Loucy (cell line): ENCODE results near the gene ARID2.

Source experiments
- H2AFZ ChIP-seq: fragments of 200-600 bp; sonication (generic); 2 replicates; pipeline ENCODE4 v1.6.0; 2016; ENCODE audit warnings: antibody characterized with exemption, mild to moderate bottlenecking, low read length, moderate library complexity
- H3F3A ChIP-seq: fragments of 200-600 bp; 2 replicates; pipeline ENCODE4 v1.6.0; 2016; ENCODE audit warnings: antibody characterized with exemption, low read depth, mild to moderate bottlenecking
- H3K27me3 ChIP-seq: fragments of 200-600 bp; sonication (generic); 2 replicates; pipeline ENCODE4 v1.6.1; 2014; ENCODE audit warnings: low read length, mild to moderate bottlenecking; ENCODE audit not compliant: insufficient read depth, poor library complexity, severe bottlenecking
- H3K36me3 ChIP-seq: fragments of 200-600 bp; sonication (generic); 2 replicates; pipeline ENCODE4 v1.6.1; 2016; ENCODE audit warnings: low read length; ENCODE audit not compliant: insufficient read depth
- H3K4me1 ChIP-seq: fragments of 200-600 bp; sonication (generic); 2 replicates; pipeline ENCODE4 v1.5.1; 2014; ENCODE audit warnings: low read length, mild to moderate bottlenecking; ENCODE audit not compliant: insufficient read depth, poor library complexity, severe bottlenecking
- H3K4me2 ChIP-seq: fragments of 200-600 bp; sonication (generic); 2 replicates; pipeline ENCODE4 v1.6.0; 2014; ENCODE audit warnings: antibody characterized with exemption, low read length, low read depth, mild to moderate bottlenecking; ENCODE audit not compliant: poor library complexity, severe bottlenecking
- H3K4me3 ChIP-seq: fragments of 200-600 bp; sonication (generic); 2 replicates; pipeline ENCODE4 v1.5.1; 2014; ENCODE audit warnings: low read length, mild to moderate bottlenecking, mixed read lengths; ENCODE audit not compliant: poor library complexity, severe bottlenecking
- H3K79me2 ChIP-seq: fragments of 200-600 bp; sonication (generic); 2 replicates; pipeline ENCODE4 v1.6.1; 2014; ENCODE audit warnings: low read length; ENCODE audit not compliant: insufficient read depth
- H3K9ac ChIP-seq: fragments of 200-600 bp; sonication (generic); 2 replicates; pipeline ENCODE4 v1.6.0; 2014; ENCODE audit warnings: mild to moderate bottlenecking, low read depth, low read length, moderate library complexity; ENCODE audit not compliant: poor library complexity, severe bottlenecking
- H3K9me2 ChIP-seq: fragments of 200-600 bp; sonication (generic); replicated peaks from 2 replicates; pipeline ENCODE4 v1.6.1; 2016; ENCODE audit warnings: low read depth, low read length, mixed read lengths
- H3K9me3 ChIP-seq: fragments of 200-600 bp; sonication (generic); 2 replicates; pipeline ENCODE4 v1.6.1; 2014; ENCODE audit warnings: mild to moderate bottlenecking, antibody characterized with exemption, low read length, low read depth; ENCODE audit not compliant: insufficient read depth
- H4K20me1 ChIP-seq: fragments of 200-600 bp; sonication (generic); 2 replicates; pipeline ENCODE4 v1.6.0; 2014; ENCODE audit warnings: antibody characterized with exemption, low read length, mild to moderate bottlenecking; ENCODE audit not compliant: insufficient read depth, poor library complexity, severe bottlenecking
- CTCF ChIP-seq: fragments of 200-600 bp; sonication (generic); conservative IDR thresholded peaks from 2 replicates; pipeline ENCODE4 v1.5.1; 2014; ENCODE audit warnings: mild to moderate bottlenecking, antibody characterized with exemption, low read length
- EZH2phosphoT487 ChIP-seq: fragments of 200-600 bp; IDR thresholded peaks from 2 replicates; pipeline ENCODE4 v1.6.1; 2018; ENCODE audit warnings: antibody characterized with exemption, mild to moderate bottlenecking, moderate library complexity, borderline replicate concordance

The ARID2 gene

DNA sequence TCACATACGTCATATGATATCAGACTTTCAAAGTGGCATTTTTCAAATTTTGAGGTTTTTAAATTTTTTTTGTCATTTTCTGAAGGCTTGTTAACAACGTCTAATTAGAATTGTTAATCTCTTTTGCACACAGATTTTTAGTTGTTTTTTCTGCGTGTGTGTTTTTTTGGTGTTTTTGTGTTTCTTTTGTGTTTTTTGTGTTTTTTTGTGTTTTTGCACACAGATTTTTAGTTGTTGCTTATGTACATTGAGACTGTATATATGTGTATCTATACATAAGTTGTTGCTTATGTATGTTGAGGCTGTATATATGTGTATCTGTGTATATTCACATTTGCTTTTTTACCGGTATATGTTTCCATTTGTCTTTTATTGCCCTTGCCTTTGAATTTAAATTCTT, 30.8 kb downstream of the ARID2 start:
- Histone ChIP-seq H3K36me3 (peaks cover 21% of the 10 kb centered on the region; the same call in 1 of the 2 replicates), H3K4me2 (no peak overlapping the region), H3F3A (no peaks in the 10 kb centered on the region), H3K9me3 (no peaks in the 10 kb centered on the region), H2AFZ (no peak overlapping the region), H3K4me3 (no peak overlapping the region), H3K9ac (no peak overlapping the region), H3K79me2 (peaks cover 97% of the 10 kb centered on the region), H4K20me1 (peaks cover 60% of the 10 kb centered on the region), H3K4me1 (no peaks in the 10 kb centered on the region), H3K27me3 (no peaks in the 10 kb centered on the region), H3K9me2 (no peaks in the 10 kb centered on the region)
- TF ChIP-seq CTCF (no peak), EZH2phosphoT487 (no peak)

DNA sequence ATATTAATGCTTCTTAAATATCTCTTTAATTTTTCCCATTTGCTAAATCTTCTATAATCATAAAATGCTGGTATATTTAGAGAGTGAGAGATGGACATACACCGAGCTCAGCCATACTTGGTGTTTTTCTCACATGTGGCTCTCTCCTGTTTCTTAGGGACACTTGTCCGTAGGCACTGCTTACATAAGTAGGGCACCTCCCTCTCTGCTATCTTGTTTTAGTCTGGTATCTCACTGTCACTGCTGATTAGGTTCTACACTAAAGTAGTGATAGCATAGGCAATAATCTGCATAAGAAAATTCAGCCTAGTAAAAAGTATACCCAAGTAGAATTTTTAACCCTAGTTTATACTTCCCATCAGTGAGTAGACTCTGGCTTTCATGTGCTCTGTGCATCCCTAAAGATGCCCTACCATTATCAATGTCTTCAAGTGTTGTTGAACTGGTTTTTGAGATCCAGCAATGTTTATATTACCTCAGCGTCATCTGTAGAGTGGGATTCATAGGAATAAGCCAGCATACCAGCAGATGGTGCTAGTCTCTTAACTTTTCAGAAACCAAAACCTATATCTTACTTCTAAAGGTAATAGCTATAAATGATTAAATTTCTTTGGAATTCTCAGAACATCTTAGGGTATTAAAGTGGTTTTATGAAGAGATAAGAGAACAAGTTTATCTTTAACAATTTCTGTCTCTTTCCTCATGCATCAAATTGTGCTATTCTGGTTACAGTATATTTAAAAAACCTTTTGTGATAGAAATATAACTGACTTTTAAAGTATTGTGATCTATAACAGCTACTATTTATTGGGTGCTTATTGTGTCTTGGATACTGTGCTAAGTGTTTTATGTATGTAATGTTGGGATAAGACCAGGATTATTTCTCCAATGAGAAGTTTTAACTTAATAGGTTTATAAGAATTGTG, 32.9 kb downstream of the ARID2 start:
- Histone ChIP-seq H3K4me1 (no peaks in the 10 kb centered on the region), H3K4me2 (no peak overlapping the region), H4K20me1 (peaks cover 57% of the 10 kb centered on the region), H3F3A (no peaks in the 10 kb centered on the region), H3K9me2 (no peaks in the 10 kb centered on the region), H3K4me3 (no peak overlapping the region), H3K9ac (no peak overlapping the region), H3K9me3 (no peaks in the 10 kb centered on the region), H3K36me3 (peaks cover 14% of the 10 kb centered on the region), H2AFZ (no peak overlapping the region), H3K79me2 (peaks cover 94% of the 10 kb centered on the region), H3K27me3 (no peaks in the 10 kb centered on the region)
- TF ChIP-seq CTCF (peak; percentile 80), EZH2phosphoT487 (no peak)

GRCh38 chr12:45763381-45763780, 33.9 kb downstream of the ARID2 start:
- no peak overlapping the region for H2AFZ ChIP-seq

More at GRCh38 chr12:45763381-45763780, 33.9 kb downstream of the ARID2 start:
- H3K4me1 ChIP-seq: no peaks in the 10 kb centered on the region
- H3K79me2 ChIP-seq: peaks cover 94% of the 10 kb centered on the region
- no peaks in the 10 kb centered on the region for H3K9me3 ChIP-seq
- no peak overlapping the region for H3K9ac ChIP-seq
- H3F3A ChIP-seq: no peaks in the 10 kb centered on the region
- TF ChIP-seq EZH2phosphoT487: no peak
- peaks cover 56% of the 10 kb centered on the region for H4K20me1 ChIP-seq
- no peak overlapping the region for H3K4me2 ChIP-seq
- no peaks in the 10 kb centered on the region for H3K27me3 ChIP-seq
- no peak overlapping the region for H3K4me3 ChIP-seq
- H3K9me2 ChIP-seq: no peaks in the 10 kb centered on the region
- peaks cover 16% of the 10 kb centered on the region for H3K36me3 ChIP-seq
